GM21619 (cell line): ENCODE data around the gene HDDC3.

Experiments
- ATAC-seq: cut with Tn5 transposase; IDR thresholded peaks from one replicate; pipeline ENCODE4 v1.9.1; 2021; ENCODE audit not compliant: unreplicated experiment

Gene HDDC3

GRCh38 chr15:90892498-90893174 is 39.7 kb downstream of the HDDC3 start:
- no peak for ATAC-seq

- ATAC-seq: no peak
These were observed 40.3 kb downstream of the HDDC3 start for GRCh38 chr15:90892023-90892422.

DNA sequence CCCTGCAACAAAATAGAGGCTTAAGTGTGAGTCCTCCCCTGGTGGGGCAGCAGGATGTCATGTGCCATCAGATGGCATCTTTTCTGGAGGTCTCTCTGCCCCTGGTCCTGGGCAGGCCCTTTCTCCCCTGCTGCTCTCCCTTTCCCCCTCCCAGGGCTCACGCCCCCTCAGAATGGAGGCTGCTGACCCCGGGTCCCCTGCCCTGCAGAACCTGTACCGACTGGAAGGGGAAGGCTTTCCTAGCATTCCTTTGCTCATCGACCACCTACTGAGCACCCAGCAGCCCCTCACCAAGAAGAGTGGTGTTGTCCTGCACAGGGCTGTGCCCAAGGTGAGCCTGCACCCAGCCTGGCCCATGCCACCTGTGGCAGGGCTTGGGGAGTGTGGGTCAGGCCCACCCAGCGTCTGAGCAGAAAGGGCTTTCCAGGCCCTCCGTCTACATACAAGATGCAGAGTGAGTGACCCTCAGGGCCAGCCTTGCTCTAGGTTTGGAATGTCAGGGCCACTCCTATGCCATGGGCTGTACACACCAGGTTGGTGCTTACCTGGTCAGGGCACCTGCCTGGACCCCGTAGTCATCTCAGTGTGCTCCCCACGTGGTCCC is 40.9 kb downstream of the HDDC3 start:
- ATAC-seq: no peak

GRCh38 chr15:90890839-90891238 is 41.5 kb downstream of the HDDC3 start:
- no peak for ATAC-seq

DNA sequence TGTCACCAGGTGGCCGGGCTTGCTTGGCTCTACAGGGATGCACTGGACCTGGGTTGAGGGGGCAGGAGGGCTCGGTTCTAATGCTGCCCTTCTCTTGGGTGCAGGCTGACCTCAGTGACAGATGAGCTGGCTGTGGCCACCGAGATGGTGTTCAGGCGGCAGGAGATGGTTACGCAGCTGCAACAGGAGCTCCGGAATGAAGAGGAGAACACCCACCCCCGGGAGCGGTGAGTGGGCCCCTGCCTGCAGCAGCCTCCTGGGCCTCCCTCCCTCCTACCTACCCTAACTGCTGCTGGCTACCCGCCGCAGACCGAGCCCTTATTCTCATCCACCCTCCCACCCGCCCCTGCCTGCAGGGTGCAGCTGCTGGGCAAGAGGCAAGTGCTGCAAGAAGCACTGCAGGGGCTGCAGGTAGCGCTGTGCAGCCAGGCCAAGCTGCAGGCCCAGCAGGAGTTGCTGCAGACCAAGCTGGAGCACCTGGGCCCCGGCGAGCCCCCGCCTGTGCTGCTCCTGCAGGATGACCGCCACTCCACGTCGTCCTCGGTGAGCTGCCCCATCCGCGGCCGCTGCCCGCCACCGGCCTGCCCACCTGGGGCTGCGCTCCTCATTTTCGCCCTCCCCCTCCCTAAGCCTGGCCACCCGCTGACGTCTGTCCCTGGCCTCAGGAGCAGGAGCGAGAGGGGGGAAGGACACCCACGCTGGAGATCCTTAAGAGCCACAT is 42.5 kb downstream of the HDDC3 start:
- no peak for ATAC-seq

GRCh38 chr15:90889313-90889730 is 43.0 kb downstream of the HDDC3 start:
- no peak for ATAC-seq

- ATAC-seq: no peak
These were observed 45.3 kb downstream of the HDDC3 start for GRCh38 chr15:90887037-90887481.

- ATAC-seq: no peak
These were observed 46.1 kb downstream of the HDDC3 start for GRCh38 chr15:90886291-90886614.

GRCh38 chr15:90885432-90886290 is 46.7 kb downstream of the HDDC3 start:
- ATAC-seq: no peak

- ATAC-seq: no peak
These were observed 47.5 kb downstream of the HDDC3 start for GRCh38 chr15:90884719-90885431.

DNA sequence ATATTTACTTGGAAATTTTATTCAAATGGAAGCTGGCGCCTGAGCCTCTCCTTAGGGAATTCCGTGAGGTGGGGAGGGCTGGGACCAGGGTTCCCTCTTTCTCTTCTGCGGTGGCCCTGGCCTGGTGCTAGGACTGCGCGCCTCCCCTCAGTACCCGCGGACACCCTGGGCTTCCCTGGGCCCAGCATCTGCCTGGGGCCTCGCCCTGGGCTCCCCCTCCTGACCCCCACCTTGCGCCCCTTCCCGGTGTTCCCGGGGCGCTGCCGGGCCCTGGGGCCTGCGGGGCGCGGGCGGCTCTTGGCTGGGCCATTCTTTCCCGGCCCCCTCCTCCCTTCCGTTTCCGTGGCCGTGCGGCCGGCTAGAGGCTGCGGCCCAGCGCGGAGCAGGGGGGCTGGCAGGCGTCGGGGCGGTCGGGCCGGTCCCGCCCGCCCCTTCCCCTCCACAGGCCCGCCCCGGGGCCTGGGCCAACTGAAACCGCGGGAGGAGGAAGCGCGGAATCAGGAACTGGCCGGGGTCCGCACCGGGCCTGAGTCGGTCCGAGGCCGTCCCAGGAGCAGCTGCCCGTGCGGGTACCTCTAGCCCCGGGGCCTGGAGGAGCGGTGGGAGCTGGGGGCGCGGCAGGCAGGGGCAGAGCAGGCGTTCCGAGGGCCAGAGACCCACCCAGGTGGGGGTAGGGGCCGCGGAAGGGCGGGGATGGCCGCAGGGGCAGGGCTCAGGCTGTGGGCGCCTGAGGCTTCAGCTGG is 48.2 kb downstream of the HDDC3 start, which contains the start of gene FES:
Gene FES, plus strand, starts transcription at position 529 of the 743 bp plus-strand sequence. CDS start 542 bp downstream, outside the sequence.
- no peak for ATAC-seq

DNA sequence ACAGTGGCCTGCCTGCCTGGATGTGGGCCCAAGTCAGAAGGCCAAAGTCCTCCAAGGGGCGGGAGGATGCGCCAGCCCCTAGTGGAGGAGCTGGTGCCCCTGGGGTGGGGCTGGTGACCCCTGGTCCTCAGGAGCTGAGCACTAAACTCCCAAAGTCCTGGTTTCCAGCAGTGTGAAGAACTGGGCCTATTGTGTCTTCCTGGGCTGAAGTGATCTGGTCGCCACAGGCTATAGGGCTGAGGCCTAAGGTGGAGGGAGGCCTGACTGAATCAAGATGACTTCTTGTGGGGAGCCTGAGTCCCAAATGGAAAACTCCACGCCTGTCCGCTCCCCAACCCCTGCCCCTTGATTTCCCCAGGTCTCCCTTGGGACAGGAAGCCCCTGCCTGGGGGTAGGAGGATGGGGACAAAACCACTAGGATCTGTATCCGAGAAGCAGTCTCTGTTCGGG is 48.8 kb downstream of the HDDC3 start:
- no peak for ATAC-seq

DNA sequence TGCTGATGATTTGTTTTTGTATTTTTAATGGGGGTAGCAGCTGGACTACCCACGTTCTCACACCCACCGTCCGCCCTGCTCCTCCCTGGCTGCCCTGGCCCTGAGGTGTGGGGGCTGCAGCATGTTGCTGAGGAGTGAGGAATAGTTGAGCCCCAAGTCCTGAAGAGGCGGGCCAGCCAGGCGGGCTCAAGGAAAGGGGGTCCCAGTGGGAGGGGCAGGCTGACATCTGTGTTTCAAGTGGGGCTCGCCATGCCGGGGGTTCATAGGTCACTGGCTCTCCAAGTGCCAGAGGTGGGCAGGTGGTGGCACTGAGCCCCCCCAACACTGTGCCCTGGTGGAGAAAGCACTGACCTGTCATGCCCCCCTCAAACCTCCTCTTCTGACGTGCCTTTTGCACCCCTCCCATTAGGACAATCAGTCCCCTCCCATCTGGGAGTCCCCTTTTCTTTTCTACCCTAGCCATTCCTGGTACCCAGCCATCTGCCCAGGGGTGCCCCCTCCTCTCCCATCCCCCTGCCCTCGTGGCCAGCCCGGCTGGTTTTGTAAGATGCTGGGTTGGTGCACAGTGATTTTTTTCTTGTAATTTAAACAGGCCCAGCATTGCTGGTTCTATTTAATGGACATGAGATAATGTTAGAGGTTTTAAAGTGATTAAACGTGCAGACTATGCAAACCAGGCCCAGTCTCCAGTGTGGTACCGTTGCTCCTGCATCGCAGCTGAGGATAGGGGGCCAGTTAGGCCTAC is 49.4 kb downstream of the HDDC3 start:
- no peak for ATAC-seq

GRCh38 chr15:90881978-90882721 is 50.2 kb downstream of the HDDC3 start:
- no peak for ATAC-seq

DNA sequence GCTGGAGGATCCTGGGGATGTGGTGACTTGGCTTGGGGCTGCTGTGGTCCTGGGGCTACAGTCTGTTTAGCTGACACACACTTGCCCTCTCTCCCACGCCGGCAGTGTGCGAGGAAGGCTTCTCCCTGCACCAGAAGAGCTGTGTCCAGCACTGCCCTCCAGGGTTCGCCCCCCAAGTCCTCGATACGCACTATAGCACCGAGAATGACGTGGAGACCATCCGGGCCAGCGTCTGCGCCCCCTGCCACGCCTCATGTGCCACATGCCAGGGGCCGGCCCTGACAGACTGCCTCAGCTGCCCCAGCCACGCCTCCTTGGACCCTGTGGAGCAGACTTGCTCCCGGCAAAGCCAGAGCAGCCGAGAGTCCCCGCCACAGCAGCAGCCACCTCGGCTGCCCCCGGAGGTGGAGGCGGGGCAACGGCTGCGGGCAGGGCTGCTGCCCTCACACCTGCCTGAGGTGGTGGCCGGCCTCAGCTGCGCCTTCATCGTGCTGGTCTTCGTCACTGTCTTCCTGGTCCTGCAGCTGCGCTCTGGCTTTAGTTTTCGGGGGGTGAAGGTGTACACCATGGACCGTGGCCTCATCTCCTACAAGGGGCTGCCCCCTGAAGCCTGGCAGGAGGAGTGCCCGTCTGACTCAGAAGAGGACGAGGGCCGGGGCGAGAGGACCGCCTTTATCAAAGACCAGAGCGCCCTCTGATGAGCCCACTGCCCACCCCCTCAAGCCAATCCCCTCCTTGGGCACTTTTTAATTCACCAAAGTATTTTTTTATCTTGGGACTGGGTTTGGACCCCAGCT is 51.0 kb downstream of the HDDC3 start:
- ATAC-seq: no peak

DNA sequence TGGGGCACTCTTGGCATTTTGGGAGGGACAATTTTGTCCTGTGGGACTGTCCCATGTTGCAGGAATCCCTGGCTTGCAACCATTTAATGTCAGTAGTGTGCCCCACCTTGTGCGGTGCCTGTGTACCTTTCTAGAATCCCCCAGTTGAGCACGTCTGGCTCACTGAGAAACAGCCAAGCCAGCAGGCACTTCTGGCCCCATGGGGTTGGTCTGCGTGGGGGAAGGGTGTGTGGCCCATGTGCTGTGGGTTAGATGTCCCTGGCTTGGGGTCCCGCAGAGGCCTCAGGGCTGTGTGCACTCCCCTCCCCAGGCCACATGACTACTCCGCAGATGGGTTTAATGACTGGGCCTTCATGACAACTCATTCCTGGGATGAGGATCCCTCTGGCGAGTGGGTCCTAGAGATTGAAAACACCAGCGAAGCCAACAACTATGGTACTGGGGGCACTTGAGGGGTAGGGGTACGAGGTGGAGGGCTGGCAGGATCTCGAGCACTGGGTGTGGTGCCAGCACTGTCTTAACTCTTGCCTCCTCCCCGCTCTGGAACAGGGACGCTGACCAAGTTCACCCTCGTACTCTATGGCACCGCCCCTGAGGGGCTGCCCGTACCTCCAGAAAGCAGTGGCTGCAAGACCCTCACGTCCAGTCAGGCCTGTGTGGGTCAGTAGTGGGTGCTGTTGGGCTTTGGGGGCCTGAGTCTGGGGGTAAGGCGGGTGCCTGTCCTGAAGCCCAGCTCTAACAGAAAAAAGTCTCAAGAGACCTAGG is 51.8 kb downstream of the HDDC3 start:
- no peak for ATAC-seq
